ENCODE measurements around the gene MAGEA12. TPM values are rescaled to one million over a fixed set of nuclear protein-coding genes. Genes with fewer than 3 reads are reported as not detected.
"Not testable (repeated sequence)": the region's sequence is repeated elsewhere in the genome, so short reads cannot be mapped to it uniquely, and the experiment has no call there.

MAGEA12 gene
- not detected for total RNA-seq
- long read RNA-seq, result 0 reads

- DNase-seq, result no peak
- no peak for ATAC-seq (ENCODE audit: poor library complexity)
- intact Hi-C loops (cut with DNase I), result no loop called here
Observed at GRCh38 chrX:152733261-152733975, at the start of gene MAGEA12, which contains the start of gene CSAG1. MAGEA12 (plus strand) TSS chrX:152733757; CDS start chrX:152736162, 2,405 bp downstream. CSAG1 (minus strand) TSS chrX:152733721; CDS start chrX:152732460, 1,261 bp downstream.

GRCh38 chrX:152697952-152698931, 35.3 kb upstream of the MAGEA12 start, which contains the start of gene MAGEA3:
MAGEA3 (plus strand) TSS chrX:152698794; CDS start chrX:152700833, 2,039 bp downstream.
- DNase-seq; intact Hi-C loops (cut with DNase I); ATAC-seq (ENCODE audit: poor library complexity): not testable (repeated sequence)

DNA sequence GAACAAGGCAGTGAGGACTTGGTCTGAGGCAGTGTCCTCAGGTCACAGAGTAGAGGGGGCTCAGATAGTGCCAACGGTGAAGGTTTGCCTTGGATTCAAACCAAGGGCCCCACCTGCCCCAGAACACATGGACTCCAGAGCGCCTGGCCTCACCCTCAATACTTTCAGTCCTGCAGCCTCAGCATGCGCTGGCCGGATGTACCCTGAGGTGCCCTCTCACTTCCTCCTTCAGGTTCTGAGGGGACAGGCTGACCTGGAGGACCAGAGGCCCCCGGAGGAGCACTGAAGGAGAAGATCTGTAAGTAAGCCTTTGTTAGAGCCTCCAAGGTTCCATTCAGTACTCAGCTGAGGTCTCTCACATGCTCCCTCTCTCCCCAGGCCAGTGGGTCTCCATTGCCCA, 33.2 kb upstream of the MAGEA12 start:
- intact Hi-C loops (cut with DNase I); DNase-seq; ATAC-seq (ENCODE audit: poor library complexity): not testable (repeated sequence)

DNA sequence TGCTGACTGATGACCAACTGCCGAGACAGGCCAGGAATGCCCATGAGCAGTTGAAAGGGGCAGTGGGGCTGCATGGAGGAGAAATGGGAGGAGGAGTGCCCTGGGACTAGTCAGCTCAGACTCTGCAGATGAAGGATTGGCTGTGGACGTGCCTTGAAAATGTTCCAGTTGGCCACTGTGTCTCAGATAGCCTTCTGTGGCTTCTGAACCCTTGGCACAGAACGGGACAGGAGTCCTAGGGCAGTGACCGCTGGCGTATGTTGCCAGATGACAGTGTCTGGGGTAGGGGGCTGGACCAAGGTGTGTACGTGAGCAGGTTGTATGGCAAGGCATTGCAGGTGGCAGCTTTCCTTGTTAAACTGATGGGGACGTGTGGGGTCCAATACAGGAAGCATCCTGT, 27.1 kb upstream of the MAGEA12 start:
- intact Hi-C loops (cut with DNase I); DNase-seq: not testable (repeated sequence)
- ATAC-seq (ENCODE audit: poor library complexity), result peak; percentile 71

GRCh38 chrX:152709173-152709572, 24.4 kb upstream of the MAGEA12 start, which contains the start of gene CSAG2:
CSAG2 (minus strand) TSS chrX:152709273; CDS start chrX:152709112, 161 bp downstream.
- ATAC-seq (ENCODE audit: poor library complexity); intact Hi-C loops (cut with DNase I); DNase-seq: not testable (repeated sequence)

DNA sequence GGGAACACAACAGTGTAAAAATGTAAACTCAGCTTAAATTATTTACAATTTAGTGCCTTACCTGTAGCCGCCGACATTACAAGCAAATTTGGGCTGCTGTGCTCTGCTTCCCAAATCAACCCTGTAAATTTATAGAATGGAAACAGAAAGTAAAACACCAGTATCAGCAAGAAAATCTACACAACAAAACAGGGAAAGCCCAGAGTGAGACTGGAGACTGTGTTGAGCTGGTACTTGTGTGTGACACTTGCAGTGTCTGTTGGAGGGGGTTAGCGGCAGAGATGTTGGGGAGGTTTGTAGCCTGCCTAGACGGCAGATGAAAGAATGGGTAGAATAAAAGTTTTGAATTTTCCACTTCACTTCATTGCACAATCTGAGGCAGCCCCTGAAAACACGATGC, 20.4 kb upstream of the MAGEA12 start:
- ATAC-seq (ENCODE audit: poor library complexity); intact Hi-C loops (cut with DNase I): not testable (repeated sequence)

GRCh38 chrX:152713815-152714787, 19.5 kb upstream of the MAGEA12 start, which contains the start of gene MAGEA2B:
MAGEA2B (plus strand) TSS chrX:152714628; CDS start chrX:152717107, 2,479 bp downstream.
- DNase-seq; intact Hi-C loops (cut with DNase I); ATAC-seq (ENCODE audit: poor library complexity): not testable (repeated sequence)

More for the DNA sequence above, 20.4 kb upstream of the MAGEA12 start:
- not testable (repeated sequence) for DNase-seq

DNA sequence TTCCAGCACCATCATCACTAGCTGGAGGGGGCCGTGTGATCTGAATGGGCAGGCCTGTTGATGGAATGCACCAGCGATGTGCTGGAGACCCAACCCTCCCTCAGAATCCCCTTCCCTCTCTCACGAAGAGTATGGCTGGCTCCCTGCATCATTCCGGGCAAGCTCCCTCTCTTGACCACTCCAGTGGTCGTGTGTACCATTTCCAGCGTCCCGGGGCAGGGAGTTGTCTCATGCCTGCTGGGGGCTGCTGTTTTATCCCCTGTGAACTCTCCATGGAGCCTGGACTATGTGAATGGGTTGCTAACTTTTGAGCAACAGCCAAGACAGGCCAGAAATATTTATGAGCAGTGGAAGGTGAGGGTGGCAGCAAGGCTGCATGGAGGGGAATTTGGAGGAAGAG, 8.1 kb upstream of the MAGEA12 start:
- DNase-seq, result no peak
- no peak for ATAC-seq (ENCODE audit: poor library complexity)
- intact Hi-C loops (cut with DNase I), result no loop called here

DNA sequence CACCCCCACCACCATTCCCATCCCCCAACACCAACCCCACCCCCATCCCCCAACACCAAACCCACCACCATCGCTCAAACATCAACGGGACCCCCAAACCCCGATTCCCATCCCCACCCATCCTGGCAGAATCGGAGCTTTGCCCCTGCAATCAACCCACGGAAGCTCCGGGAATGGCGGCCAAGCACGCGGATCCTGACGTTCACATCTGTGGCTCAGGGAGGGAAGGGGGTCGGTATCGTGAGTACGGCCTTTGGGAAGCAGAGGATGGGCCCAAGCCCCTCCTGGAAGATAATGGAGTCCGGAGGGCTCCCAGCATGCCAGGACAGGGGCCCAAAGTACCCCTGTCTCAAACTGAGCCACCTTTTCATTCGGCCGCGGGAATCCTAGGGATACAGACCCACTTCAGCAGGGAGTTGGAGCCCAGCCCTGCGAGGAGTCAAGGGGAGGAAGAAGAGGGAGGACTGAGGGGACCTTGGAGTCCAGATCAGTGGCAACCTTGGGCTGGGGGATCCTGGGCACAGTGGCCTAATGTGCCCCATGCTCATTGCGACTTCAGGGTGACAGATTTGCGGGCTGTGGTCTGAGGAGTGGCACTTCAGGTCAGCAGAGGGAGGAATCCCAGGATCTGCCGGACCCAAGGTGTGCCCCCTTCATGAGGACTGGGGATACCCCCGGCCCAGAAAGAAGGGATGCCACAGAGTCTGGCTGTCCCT, 744 bp downstream of the MAGEA12 start:
- intact Hi-C loops (cut with DNase I); ATAC-seq (ENCODE audit: poor library complexity); DNase-seq: not testable (repeated sequence)

DNA sequence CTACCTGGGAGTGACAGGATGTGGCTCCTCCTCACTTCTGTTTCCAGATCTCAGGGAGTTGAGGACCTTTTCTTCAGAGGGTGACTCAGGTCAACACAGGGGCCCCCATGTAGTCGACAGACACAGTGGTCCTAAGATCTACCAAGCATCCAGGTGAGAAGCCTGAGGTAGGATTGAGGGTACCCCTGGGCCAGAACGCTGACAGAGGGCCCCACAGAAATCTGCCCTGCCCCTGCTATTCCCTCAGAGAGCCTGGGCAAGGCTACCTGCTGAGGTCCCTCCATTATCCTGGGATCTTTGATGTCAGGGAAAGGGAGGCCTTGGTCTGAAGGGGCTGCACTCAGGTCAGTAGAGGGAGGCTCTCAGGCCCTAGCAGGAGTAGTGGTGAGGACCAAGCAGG, 1.5 kb downstream of the MAGEA12 start:
- ATAC-seq (ENCODE audit: poor library complexity) (no peak), DNase-seq (no peak)
- intact Hi-C loops (cut with DNase I), result no loop called here

GRCh38 chrX:152735860-152736511, 2.4 kb downstream of the MAGEA12 start:
- intact Hi-C loops (cut with DNase I), result no loop called here
- DNase-seq, result no peak

DNA sequence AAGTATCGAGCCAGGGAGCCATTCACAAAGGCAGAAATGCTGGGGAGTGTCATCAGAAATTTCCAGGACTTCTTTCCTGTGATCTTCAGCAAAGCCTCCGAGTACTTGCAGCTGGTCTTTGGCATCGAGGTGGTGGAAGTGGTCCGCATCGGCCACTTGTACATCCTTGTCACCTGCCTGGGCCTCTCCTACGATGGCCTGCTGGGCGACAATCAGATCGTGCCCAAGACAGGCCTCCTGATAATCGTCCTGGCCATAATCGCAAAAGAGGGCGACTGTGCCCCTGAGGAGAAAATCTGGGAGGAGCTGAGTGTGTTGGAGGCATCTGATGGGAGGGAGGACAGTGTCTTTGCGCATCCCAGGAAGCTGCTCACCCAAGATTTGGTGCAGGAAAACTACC, 3.0 kb downstream of the MAGEA12 start:
- intact Hi-C loops (cut with DNase I); ATAC-seq (ENCODE audit: poor library complexity); DNase-seq: not testable (repeated sequence)

More at GRCh38 chrX:152735860-152736511, 2.4 kb downstream of the MAGEA12 start:
- no peak for ATAC-seq (ENCODE audit: poor library complexity)

GRCh38 chrX:152738560-152738959, 5.0 kb downstream of the MAGEA12 start:
- intact Hi-C loops (cut with DNase I), result no loop called here
- DNase-seq (no peak), ATAC-seq (ENCODE audit: poor library complexity) (no peak)

DNA sequence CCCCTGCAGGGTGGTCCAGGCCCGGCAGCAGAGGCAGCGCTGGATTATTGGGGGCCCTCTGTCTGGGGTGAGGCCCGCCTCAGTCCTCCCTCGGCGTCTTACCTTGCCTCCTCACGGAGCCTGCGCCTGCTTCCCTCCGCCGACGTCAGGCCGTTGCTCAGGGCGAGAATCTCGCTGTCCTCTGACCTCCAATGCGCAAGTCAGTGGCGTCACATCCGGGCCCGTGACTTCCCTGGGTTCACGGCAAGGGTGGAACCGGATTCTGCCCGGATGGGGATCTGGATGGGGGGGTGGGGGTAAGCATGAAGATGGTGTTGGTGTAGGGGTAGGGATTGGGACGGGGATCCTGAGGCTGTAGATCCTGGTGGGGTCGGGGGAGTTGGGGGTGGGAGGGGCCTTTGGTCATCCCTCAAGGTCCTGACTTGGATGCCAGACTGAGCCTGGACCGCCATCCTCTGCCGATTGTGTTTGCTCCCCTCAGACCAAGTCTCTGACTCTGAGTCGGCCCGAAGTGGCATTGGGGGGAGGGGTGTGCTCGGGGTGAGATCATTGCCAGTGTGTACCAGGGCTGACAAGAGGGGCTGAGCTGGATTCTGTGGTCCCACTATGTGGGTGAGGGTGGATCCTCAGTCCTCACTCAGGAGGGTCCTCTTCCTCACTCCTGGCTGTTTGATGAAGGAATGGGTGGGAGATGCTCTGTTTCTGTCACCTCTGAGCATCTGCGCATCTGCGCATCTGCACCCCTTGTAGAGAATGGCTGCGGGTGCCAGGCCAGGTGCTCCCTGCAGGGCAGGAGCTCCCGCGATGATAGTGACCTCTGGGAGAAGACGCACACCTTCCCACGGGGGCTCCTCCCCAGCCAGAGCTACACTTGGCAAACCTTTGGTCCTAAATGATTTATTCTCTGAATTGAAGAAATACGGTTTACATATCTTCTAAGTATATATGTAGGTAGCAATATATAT, 20.4 kb downstream of the MAGEA12 start, which contains the start of gene MAGEA2:
TSS of gene MAGEA2 (minus strand) at position 157 of the 965 bp plus-strand sequence. CDS start 2,479 bp downstream, outside the sequence.
- ATAC-seq (ENCODE audit: poor library complexity); intact Hi-C loops (cut with DNase I); DNase-seq: not testable (repeated sequence)

GRCh38 chrX:152754871-152755270, 21.3 kb downstream of the MAGEA12 start:
- DNase-seq; ATAC-seq (ENCODE audit: poor library complexity); intact Hi-C loops (cut with DNase I): not testable (repeated sequence)
